Effector memory CD8-positive, alpha-beta T cell (primary cell): Measurements from ENCODE around the gene IRF1.
"Not testable (repeated sequence)": the region's sequence is repeated elsewhere in the genome, so short reads cannot be mapped to it uniquely, and the experiment has no call there.

Experiments used
- ATAC-seq: fragments of 150-1000 bp; cut with Tn5 transposase; replicated peaks from 2 replicates; pipeline ENCODE4 v1.10.0; 2021; ENCODE audit warnings: mild to moderate bottlenecking, moderate library complexity
- DNase-seq, 3 experiments: peaks; one replicate each; pipeline ENCODE4 v3.0.0; 2021
- H3K27ac Mint-ChIP-seq, 2 donors: one replicate each; pipeline ENCODE4 v1.8.0; 2022; ENCODE audit warnings: mild to moderate bottlenecking in 2 of 2, mixed read lengths in 2 of 2, moderate library complexity in 2 of 2
- H3K27me3 Mint-ChIP-seq, 2 donors: one replicate each; pipeline ENCODE4 v1.8.0; 2022; ENCODE audit warnings: mixed read lengths in 2 of 2
- H3K36me3 Mint-ChIP-seq: one replicate; pipeline ENCODE4 v1.8.0; 2022; ENCODE audit warnings: mild to moderate bottlenecking, moderate library complexity, mixed read lengths; ENCODE audit not compliant: insufficient read depth
- H3K4me1 Mint-ChIP-seq, 2 donors: one replicate each; pipeline ENCODE4 v1.8.0; 2022; ENCODE audit warnings: low read depth in 2 of 2, mixed read lengths in 2 of 2
- H3K4me3 Mint-ChIP-seq, 2 donors: one replicate each; pipeline ENCODE4 v1.8.0; 2022; ENCODE audit warnings: mild to moderate bottlenecking in 2 of 2, mixed read lengths in 2 of 2, moderate library complexity in 2 of 2
- H3K9me3 Mint-ChIP-seq, 2 donors: one replicate each; pipeline ENCODE4 v1.8.0; 2022; ENCODE audit warnings: mixed read lengths in 2 of 2
- total RNA-seq, 9 experiments: gene quantifications; one replicate each; lab custom pipeline; 2026; lab: John Stamatoyannopoulos, UW

IRF1 gene
- total RNA-seq, result 254 to 1,717 (median 817) reads per million in 9 experiments

DNA sequence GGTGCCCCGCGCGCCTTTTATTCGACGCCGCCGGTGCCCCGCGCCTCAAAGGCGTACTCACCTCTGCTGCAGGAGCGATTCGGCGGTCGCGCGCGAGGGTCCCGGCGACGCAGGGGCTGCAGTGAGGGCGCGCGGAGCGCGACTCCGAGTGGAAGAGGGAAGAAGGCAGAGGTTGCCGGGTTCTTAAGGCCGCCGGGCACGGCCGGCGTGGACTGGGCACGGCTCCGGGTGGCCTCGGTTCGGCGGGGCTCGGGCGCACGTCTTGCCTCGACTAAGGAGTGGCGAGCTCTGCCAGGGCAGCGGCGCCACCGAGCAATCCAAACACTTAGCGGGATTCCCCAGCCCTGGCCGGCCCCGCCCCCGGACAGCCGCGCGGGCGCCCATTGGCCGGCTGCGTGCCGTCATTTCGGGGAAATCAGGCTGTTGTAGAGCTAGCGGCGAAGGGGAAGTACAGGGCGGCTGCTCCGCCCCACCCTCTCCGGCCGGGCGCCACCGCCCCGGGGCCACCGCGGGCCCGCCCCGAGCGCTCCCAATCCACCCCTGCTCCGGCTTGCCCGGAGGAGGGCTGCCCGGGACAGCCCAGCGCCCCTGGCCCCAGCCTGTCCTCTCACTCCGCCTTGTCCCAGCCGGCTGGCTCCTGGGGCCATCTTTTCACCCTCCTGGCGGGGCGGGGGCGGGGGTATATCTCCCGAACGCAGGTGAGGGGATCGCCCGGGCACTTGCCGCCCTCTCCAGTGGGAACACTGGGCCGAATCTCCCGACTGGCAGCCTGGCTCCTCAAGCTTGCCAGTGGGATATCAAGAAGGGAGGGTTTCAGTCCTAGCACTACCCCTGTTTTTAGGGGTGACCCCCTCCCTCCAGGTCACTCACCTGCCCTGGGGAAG is at the start of gene IRF1:
IRF1 (minus strand) TSS at position 290 of the 884 bp plus-strand sequence. CDS start 1,295 bp downstream, outside the sequence.
- no peaks in the 10 kb centered on the region for H3K27me3 Mint-ChIP-seq
- peaks cover 78% of the 10 kb centered on the region for H3K36me3 Mint-ChIP-seq
- no peaks in the 10 kb centered on the region for H3K9me3 Mint-ChIP-seq
- H3K27ac Mint-ChIP-seq, result peak within 1 kb of the TSS; percentile 99
- peaks cover 55 to 70% of the 10 kb centered on the region in 2 donors for H3K4me1 Mint-ChIP-seq
- ATAC-seq (peak; percentile 74), DNase-seq (peak; percentile 97 to 98 (median 97))
- H3K4me3 Mint-ChIP-seq, result peak within 1 kb of the TSS; percentile 90 to 98

DNA sequence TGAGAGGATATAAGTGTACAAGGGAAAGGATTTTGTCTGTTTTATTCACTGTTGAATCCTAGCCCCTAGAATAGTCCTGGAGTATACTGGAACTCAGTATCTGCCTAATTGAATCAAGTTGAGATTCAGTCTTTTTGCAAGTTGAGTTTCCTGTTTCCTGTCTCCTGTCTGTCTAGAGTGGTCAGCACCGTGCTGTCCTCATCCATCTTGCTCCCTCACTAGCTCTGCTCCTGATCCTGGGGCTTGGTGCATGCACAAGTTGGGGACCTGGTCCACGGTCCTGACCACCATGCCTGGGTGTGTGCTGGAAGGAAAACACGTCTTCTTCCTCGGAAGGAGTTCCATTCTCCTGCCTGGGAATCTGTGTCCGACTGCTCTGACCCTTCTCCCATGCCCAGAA is 49.6 kb upstream of the IRF1 start:
- no peak overlapping the region for H3K4me3 Mint-ChIP-seq
- no peak overlapping the region for H3K27ac Mint-ChIP-seq
- DNase-seq, result no peak
- H3K4me1 Mint-ChIP-seq, result no peaks in the 10 kb centered on the region
- H3K27me3 Mint-ChIP-seq, result peaks cover 16 to 17% of the 10 kb centered on the region in 2 donors
- no peaks in the 10 kb centered on the region for H3K9me3 Mint-ChIP-seq
- ATAC-seq, result no peak
- peaks cover 4% of the 10 kb centered on the region for H3K36me3 Mint-ChIP-seq

DNA sequence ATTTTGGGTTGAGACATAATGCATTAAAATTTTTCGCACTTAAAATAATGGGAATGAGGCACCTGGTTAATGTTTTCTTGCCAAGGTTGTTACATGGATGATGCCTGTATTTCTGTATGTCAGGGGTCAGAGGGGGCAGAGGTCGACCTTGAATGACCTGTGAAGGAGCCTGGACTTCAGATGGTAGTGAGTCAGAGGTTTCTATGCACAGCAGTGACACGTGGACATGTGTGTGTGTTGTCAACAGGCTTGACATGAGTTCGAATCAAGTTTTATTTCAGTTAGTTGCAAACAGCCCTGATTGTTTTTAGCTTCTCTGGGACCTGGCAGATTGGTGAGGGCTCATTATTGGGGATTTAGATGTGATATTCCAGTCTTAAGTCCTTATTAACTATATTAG is 49.1 kb upstream of the IRF1 start:
- peaks cover 4% of the 10 kb centered on the region for H3K36me3 Mint-ChIP-seq
- no peak for ATAC-seq
- H3K9me3 Mint-ChIP-seq, result no peaks in the 10 kb centered on the region
- DNase-seq, result no peak
- peaks cover 21 to 22% of the 10 kb centered on the region in 2 donors for H3K27me3 Mint-ChIP-seq
- H3K27ac Mint-ChIP-seq, result no peak overlapping the region
- no peak overlapping the region for H3K4me3 Mint-ChIP-seq
- no peaks in the 10 kb centered on the region for H3K4me1 Mint-ChIP-seq

- Mint-ChIP-seq H3K36me3 (no peaks in the 10 kb centered on the region), H3K9me3 (no peaks in the 10 kb centered on the region), H3K4me3 (no peak overlapping the region), H3K27ac (no peak overlapping the region), H3K4me1 (peaks cover 4 to 5% of the 10 kb centered on the region in 2 donors), H3K27me3 (peaks cover 27 to 36% of the 10 kb centered on the region in 2 donors)
- ATAC-seq (no peak), DNase-seq (no peak)
These were observed 40.4 kb upstream of the IRF1 start for GRCh38 chr5:132530946-132531345.

GRCh38 chr5:132528866-132529634 is 38.5 kb upstream of the IRF1 start:
- peak; percentile 52 for ATAC-seq
- no peak for DNase-seq
- no peaks in the 10 kb centered on the region for H3K9me3 Mint-ChIP-seq
- no peaks in the 10 kb centered on the region for H3K36me3 Mint-ChIP-seq
- peaks cover 4 to 5% of the 10 kb centered on the region in 2 donors for H3K4me1 Mint-ChIP-seq
- H3K4me3 Mint-ChIP-seq, result no peak overlapping the region
- H3K27me3 Mint-ChIP-seq, result peaks cover 13 to 21% of the 10 kb centered on the region in 2 donors
- no peak overlapping the region for H3K27ac Mint-ChIP-seq

DNA sequence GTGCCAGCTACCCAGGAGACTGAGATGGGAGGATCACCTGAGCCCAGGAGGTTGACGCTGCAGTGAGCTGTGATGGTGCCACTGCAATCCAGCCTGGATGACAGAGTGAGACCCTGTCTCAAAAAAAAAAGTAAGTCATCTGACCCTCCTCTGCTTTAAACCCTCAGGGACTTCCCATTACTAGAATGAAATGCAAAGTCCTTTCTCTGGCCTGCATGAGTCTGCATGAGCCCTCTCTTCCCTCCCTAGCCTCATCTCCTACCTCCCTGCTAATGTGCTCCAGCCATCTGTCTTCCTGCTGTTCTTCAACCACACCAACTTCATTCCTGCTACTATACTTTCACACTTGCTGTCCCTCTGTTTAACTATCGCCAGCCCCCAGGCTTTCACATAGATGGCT is 37.4 kb upstream of the IRF1 start:
- H3K4me1 Mint-ChIP-seq, result peaks cover 4 to 5% of the 10 kb centered on the region in 2 donors
- no peak for DNase-seq
- H3K27me3 Mint-ChIP-seq, result peaks cover 13 to 21% of the 10 kb centered on the region in 2 donors
- no peak overlapping the region for H3K27ac Mint-ChIP-seq
- no peak for ATAC-seq
- no peaks in the 10 kb centered on the region for H3K36me3 Mint-ChIP-seq
- no peak overlapping the region for H3K4me3 Mint-ChIP-seq
- no peaks in the 10 kb centered on the region for H3K9me3 Mint-ChIP-seq

DNA sequence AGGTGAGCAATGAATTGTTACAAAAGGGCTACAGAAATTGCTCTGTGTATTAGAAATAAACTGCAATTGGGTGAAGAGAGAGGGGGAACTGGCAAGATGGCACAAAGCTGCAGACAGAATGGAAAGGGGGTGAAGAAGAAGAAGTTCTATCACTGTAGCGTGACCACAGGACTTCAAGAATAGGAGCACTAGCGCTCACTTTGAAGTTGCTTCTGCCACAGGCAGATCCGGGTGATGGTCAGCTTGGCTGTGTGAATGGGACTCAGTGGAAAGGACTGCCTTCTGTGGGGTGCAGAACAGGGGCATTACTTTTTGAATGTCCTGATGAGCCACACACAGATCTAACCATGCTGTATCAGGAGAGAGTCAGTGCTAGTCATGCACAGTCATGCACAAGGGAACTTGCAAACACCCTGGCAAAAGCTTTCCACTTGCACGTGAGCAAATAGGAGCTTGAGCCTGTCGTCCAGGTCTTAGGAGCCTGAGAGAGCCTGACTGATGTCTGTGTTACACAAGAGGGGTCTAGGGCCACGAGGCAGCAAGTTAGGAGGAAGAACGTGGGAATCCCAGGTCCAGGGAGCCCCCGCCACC is 36.5 kb upstream of the IRF1 start:
- peaks cover 4 to 5% of the 10 kb centered on the region in 2 donors for H3K4me1 Mint-ChIP-seq
- no peak overlapping the region for H3K27ac Mint-ChIP-seq
- H3K9me3 Mint-ChIP-seq, result no peaks in the 10 kb centered on the region
- no peak for ATAC-seq
- DNase-seq, result no peak
- peaks cover 11 to 12% of the 10 kb centered on the region in 2 donors for H3K27me3 Mint-ChIP-seq
- H3K36me3 Mint-ChIP-seq, result no peaks in the 10 kb centered on the region
- H3K4me3 Mint-ChIP-seq, result no peak overlapping the region

DNA sequence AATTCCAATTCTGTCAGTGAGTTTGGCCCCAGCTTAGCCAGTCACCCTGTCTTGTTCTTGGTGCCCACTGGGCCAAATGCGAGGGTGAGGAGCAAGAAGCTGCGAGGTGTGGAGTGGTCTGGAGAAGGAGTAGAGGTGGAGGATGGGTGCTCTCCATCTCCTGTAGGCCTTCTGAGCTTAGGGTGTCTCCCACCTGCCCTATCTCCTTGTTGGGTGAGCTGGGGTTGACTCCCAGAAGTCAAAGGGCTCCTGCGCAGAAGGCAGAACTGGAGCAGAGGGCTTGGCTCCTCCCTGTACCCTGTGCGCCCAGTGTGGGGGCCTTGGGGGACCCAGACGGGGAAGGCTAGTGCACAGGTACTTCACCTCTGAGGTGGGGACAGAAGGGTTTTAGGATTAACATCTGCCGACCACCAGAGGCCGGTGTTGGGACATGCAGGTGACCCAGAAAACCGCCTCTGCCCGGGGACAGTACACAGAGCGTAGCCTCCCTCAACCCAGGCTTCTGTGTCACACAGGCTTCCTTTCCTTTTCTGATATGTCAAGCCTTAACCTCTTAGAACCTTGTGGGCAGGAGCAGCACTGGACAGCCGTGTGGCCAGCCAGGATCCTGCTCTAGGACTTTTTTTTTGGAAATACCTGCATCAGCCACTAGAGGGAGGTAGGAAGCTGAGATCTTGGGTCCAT is 35.9 kb upstream of the IRF1 start:
- no peak overlapping the region for H3K4me3 Mint-ChIP-seq
- DNase-seq (peak; percentile 58 to 68 (median 60)), ATAC-seq (peak; percentile 72)
- H3K27ac Mint-ChIP-seq, result no peak overlapping the region
- H3K27me3 Mint-ChIP-seq, result peaks cover 4 to 6% of the 10 kb centered on the region in 2 donors
- H3K9me3 Mint-ChIP-seq, result no peaks in the 10 kb centered on the region
- peaks cover under 1 to 3% of the 10 kb centered on the region in 2 donors for H3K4me1 Mint-ChIP-seq
- H3K36me3 Mint-ChIP-seq, result no peaks in the 10 kb centered on the region

DNA sequence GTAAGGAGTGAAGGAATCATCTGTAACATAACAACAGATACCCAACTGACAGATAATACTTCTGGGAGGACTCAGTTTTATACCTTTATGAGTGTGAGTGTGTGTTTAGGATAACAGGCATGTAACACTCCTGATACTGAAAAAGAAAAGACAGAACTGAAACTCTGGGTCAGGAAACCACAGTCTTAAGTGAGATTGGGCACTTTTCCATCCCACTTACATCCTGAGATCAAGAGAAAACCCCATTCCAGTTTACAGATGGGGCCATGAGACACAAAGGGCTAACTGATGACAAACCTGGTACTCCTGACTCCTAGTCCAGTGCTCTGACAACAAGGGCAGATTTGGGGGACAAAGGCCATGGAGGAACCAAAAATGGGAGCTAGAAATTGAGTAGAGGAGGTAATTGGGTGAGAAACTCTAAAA is 34.7 kb upstream of the IRF1 start:
- no peak for ATAC-seq
- no peaks in the 10 kb centered on the region for H3K36me3 Mint-ChIP-seq
- H3K4me1 Mint-ChIP-seq, result peaks cover 5 to 6% of the 10 kb centered on the region in 2 donors

DNA sequence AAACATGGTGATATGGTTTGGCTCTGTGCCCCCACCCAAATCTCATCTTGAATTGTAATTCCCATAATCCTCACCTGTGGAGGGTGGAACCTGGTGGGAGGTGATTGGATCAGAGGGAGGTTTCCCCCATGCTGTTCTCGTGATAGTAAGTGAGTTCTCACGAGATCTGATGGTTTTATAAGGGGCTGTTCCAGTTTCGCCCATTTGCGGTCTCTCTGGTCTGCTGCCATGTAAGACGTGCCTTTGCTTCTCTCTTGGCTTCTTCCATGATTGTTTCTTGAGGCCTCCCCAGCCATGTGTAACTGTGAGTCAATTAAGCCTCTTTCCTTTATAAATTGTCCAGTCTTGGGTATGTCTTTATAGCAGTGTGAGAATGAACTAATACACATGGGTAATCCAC is 34.3 kb upstream of the IRF1 start:
- not testable (repeated sequence) for ATAC-seq, H3K27me3 Mint-ChIP-seq, DNase-seq, H3K4me3 Mint-ChIP-seq, H3K4me1 Mint-ChIP-seq, H3K9me3 Mint-ChIP-seq, H3K27ac Mint-ChIP-seq, H3K36me3 Mint-ChIP-seq

More for the DNA sequence above, 34.7 kb upstream of the IRF1 start:
- DNase-seq, result no peak
- Mint-ChIP-seq H3K27ac (no peak overlapping the region), H3K9me3 (no peaks in the 10 kb centered on the region), H3K4me3 (no peak overlapping the region), H3K27me3 (no peaks in the 10 kb centered on the region)

GRCh38 chr5:132522067-132522466 is 31.5 kb upstream of the IRF1 start:
- H3K9me3 Mint-ChIP-seq, result not testable (repeated sequence)

GRCh38 chr5:132513618-132514336 is 23.2 kb upstream of the IRF1 start:
- H3K4me3 Mint-ChIP-seq, H3K27me3 Mint-ChIP-seq, H3K36me3 Mint-ChIP-seq, DNase-seq, ATAC-seq, H3K4me1 Mint-ChIP-seq, H3K27ac Mint-ChIP-seq, H3K9me3 Mint-ChIP-seq: not testable (repeated sequence)

More at GRCh38 chr5:132522067-132522466, 31.5 kb upstream of the IRF1 start:
- H3K27me3 Mint-ChIP-seq, ATAC-seq, H3K36me3 Mint-ChIP-seq, DNase-seq, H3K27ac Mint-ChIP-seq, H3K4me3 Mint-ChIP-seq, H3K4me1 Mint-ChIP-seq: not testable (repeated sequence)
